Daoy (cell line): ENCODE measurements around the gene COMMD4. TPM values are rescaled to one million over a fixed set of nuclear protein-coding genes. Genes with fewer than 3 reads are reported as not detected.
"Not testable (repeated sequence)": the region's sequence is repeated elsewhere in the genome, so short reads cannot be mapped to it uniquely, and the experiment has no call there.

Source experiments
- DNase-seq: peaks from one replicate; pipeline ENCODE4 v3.0.0-alpha.2; 2015; ENCODE audit warnings: low read depth
- total RNA-seq: library from RNA; depleted of rRNA; stranded (reverse); fragments of >200 nt; shearing (Covaris generic); gene quantifications from 2 replicates; pipeline ENCODE4 v1.2.3, GENCODE V29; 2014; rRNA removed

The COMMD4 gene
- total RNA-seq = 99.4 and 108 TPM in 2 replicates

DNA sequence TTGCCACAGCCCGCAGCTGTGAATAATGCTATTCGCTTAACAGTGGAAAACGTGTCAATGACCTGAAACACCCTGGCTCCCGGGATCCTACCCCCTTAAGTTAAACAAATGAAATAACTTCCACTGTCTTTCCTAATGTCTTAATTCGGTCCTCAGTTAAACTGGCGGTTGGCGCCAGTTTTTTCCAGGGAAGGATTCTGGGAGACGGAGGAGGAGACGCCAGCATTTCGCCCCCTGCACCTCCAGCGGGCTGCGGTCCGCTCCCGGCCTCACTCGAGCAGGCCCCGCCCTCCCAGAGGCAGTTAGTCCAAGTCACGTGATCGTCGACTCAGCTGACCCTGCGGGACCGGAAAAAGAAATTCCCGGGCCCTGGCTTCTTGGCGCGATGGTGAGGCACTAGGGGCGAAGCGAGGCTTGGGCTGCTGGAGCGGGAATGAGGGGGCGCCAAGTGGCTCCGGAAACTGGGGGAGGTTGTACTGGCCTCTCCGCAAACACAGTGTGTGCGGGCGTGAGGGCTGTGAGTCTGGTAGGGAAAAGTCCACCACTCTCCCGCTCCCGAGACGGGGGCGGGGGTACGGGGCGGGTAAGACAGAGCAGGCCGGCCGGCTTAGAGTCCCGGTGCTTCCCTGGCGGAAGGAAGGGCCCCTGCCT is at the start of gene COMMD4:
Gene COMMD4 (plus strand): TSS at position 359 of the 651 bp plus-strand sequence. CDS start 27 bp downstream, at position 386.
- DNase-seq = peak; percentile 97

GRCh38 chr15:75293660-75294059 is 42.2 kb upstream of the COMMD4 start:
- not testable (repeated sequence) for DNase-seq

- not testable (repeated sequence) for DNase-seq
Measured at GRCh38 chr15:75298541-75299310, 37.1 kb upstream of the COMMD4 start.

GRCh38 chr15:75299311-75299688 is 36.6 kb upstream of the COMMD4 start:
- not testable (repeated sequence) for DNase-seq

GRCh38 chr15:75300026-75300425 is 35.8 kb upstream of the COMMD4 start:
- not testable (repeated sequence) for DNase-seq

DNA sequence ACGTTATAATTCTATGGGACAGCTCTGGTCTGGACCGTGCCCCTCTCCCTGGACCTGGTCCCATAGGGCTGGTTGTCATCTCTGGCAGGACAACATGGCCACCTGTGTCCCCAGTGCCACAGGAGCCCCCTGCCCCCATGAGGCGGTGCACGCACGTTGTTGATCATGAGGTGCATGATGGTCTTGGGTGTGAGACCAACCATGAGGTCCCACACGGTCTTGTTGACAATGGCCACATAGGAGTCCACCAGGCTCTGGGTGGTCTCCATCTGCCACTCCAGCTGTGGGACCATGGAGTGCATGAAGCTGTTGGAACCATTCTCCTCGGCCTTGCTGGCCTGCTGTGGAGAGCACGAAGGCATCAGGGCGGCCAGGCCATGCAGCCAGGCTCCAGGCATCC is 33.5 kb upstream of the COMMD4 start:
- DNase-seq = no peak

DNA sequence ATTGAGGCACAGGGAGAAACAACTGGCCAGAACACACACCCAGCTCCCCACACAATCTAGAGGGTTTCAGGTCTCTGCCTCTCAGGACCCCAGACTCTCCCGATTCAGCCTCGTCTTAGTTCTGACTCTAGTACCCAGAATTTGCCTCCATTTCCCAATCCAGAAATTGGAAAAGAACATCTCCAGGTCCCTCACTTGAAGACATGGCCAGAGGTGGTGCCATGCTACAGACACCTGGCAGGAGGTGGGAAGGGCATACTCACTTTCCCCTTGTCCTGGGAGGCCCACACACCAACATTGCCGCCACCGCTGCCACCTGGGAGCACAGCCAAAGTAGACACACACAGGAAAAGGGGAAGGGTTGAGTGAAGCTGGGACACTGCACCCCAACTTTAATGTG is 33.1 kb upstream of the COMMD4 start:
- DNase-seq = not testable (repeated sequence)

GRCh38 chr15:75306188-75306587 is 29.7 kb upstream of the COMMD4 start:
- no peak for DNase-seq

DNA sequence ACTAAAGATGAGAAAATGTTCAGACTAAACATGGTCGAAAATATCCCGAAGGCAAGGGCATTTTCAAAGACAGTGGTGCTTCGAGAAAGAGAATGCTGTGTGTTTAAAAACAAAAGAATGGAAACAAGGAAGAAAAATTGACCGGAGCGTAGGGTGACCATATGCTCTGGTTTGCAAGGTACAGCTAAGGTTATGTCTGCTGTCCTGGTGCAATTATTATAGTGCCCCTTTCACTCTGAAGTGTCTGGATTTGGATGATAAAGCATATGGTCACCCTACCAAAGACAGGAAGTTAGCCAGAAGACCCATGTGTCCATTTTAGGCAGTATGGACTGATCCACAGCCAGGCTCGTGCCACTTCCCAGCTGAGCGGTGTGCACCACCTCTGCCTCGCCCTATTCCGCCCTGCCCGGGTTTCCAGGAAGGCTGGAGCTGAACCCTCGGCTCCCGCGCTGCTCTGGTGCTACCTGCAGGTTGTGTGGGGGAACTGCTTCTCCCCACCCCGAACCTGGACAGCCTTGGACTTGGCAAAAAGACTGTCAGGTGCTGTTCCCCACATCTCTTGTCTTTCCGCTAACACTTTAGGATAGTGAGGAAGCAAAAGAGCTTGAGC is 28.0 kb upstream of the COMMD4 start:
- peak; percentile 73 for DNase-seq

DNA sequence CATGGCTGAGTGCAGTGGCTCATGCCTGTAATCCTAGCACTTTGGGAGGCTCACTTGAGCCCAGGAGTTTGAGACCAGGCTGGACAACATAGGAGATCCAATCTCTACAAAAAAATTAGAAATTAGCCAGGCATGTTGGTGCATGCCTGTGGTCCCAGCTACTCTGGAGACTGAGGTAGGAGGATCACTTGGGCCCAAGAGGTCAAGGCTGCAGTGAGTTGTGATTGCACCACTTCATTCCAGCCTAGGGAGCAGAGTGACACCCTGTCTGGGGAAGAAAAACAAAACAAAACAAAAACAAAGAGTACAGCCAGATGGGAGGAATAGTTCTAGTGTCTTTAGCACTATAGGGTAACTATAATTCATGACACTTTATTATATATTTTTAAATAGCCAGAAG is 26.2 kb upstream of the COMMD4 start:
- no peak for DNase-seq

DNA sequence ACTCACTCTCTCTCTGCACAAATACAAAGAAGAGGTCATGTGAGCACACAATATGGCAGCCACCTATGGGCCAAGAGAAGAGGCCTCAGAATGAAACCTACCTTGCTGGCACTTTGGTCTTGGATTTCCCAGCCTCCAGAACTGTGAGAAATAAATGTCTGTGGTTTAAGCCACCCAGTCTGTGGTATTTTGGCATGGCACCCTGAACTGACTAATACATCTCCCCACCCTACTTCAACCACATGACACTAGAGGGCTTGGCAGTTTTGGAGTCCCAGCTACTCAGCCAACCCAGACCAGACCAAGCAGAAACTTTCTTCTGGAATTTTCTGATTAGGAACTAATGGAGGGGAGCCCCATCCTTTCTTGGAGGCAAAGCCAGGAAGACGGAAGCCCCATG is 23.3 kb upstream of the COMMD4 start:
- DNase-seq = peak; percentile 43

DNA sequence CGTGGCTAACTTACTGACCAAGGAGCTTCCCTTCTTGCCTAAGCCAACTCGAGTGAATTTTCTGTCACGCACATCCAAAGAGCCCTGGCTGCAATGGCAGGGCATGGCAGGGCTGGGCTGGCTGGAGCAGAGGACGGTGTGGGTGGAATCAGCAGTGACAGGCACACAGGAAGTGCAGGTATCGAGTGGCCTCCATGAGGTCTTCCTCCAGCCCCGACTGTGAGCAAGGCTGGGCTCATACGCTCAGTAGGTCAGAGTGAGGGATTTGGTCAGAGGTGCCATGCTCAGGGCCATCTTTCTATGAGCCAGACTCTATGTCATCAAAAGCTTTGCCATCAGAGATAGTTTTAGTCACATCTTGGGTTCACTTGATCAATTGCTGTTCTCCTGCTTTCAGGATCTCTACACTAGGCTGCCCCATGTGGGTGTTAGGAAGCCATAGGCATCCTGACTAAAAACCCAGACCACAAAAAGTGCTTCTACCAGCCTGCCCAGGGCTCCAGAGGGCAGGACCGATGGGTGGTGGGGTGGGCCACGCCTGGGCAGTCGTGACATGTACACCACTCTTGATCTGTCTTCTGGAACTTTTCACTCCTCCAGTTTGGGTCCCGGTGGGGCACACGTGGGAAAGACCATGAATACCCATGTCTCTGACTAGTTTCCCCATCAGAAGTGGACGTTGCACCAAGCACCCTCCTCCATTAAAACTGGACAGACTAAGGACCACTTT is 22.6 kb upstream of the COMMD4 start:
- DNase-seq = no peak

- DNase-seq = no peak
Measured at GRCh38 chr15:75314552-75315290, 21.1 kb upstream of the COMMD4 start.

- not testable (repeated sequence) for DNase-seq
Measured at GRCh38 chr15:75319231-75319897, 16.5 kb upstream of the COMMD4 start.

DNA sequence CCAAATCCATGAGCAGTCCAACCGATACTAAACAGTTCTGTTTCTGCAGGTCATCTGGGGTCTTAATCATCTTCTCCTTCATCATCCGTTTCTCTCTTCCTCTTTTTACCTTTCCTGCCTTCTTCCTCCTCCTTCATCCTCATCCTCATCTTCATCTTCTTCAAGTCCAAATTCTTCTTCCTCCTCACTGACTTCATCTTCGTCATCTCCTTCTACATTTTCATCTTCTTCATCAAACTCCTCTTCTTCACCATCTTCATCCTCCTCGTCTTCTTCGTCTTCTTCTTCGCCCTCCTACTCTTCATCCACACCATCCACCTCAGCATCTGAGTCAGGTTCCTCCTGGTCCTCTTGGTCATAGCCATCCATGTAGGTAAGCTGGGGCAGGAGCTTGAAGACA is 14.2 kb upstream of the COMMD4 start:
- no peak for DNase-seq

GRCh38 chr15:75325922-75326321 is 9.9 kb upstream of the COMMD4 start:
- no peak for DNase-seq

GRCh38 chr15:75327005-75327404 is 8.9 kb upstream of the COMMD4 start:
- DNase-seq = no peak

GRCh38 chr15:75327491-75327890 is 8.4 kb upstream of the COMMD4 start:
- no peak for DNase-seq

DNA sequence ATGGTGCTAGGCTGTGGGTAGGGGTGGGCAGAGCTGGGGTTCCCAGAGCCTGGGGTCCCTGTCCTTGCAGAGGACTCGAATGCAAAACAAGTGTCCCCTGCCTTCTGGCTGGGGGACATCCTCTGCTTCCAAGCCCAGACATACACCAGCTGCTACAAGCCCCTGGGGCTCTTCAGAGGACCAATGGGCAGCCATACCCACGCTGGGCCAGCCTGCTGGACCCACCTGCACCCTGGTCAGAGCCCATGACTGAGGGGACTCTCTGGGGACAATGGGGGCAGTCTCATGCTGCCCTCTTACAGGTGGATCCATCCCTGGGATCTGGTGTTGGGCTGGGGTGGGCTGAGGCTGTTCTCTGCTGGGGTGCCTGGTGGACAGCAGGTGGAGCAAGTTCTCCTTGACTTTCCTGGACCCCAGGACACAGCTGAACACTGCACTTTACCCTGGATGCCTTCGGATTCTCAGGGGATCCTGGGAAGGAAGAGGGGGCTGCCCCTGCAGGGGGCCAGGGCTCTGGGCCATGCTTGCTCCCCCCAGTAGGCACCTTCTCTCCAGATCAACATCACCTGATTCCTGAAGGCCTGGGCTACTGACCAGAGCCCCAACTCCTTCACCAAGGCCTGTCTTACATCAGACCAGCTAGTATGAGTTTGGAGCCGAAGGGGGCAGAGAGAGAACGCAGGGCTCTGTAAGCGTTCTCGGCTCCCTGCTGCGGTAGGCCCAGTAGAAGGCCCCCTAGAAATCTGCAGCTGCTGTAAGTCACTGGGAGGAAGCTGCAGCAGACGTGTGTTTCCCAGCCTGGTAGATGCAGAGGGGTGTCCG is 7.2 kb upstream of the COMMD4 start:
- no peak for DNase-seq

DNA sequence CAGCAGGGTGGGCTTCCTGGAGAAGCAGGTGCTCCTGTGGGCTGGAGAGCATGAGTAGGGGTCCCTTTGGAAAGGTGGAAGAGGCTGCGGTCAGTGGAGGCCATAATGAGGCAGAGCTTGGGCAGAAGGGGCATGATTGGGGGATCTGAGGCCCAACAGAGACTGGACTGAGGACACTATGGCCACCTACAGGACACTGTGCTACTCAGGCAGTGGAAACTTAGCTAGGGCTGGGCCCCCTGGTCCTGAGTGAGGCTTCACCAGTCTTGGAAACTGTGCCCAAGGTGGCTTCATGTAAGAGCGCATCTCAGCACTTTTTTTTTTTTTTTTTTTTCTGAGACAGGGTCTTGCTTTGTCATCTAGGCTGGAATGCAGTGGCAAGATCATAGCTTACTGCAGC is 6.3 kb upstream of the COMMD4 start:
- no peak for DNase-seq
